ENCODE measurements around the gene TESMIN.

Gene TESMIN

GRCh38 chr11:68761801-68762200, 10.5 kb upstream of the TESMIN start:
- DNase-seq = no peak

DNA sequence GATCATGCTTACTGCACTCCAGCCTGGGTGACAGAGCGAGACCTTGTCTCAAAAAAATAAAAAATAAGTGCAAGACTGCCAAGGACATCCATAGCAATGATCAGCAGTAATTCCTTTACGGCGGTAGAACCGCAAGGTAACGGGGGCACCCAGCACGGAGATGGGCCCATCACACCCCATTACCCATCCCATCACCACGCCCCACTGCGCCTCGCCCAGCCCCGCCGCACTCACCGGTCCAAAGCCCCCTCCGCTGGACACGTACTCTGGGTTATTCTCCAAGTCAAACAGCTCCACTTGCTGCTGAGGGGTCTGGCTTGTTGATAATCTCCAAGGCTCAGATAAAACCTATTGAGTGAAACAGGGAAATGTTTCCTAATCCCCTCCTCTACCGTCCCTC, 8.7 kb upstream of the TESMIN start:
- no peak for DNase-seq

- DNase-seq = no peak
Observed at GRCh38 chr11:68757711-68758110, 6.4 kb upstream of the TESMIN start.

- DNase-seq = no peak
Observed at GRCh38 chr11:68756171-68756766, 4.9 kb upstream of the TESMIN start.

DNA sequence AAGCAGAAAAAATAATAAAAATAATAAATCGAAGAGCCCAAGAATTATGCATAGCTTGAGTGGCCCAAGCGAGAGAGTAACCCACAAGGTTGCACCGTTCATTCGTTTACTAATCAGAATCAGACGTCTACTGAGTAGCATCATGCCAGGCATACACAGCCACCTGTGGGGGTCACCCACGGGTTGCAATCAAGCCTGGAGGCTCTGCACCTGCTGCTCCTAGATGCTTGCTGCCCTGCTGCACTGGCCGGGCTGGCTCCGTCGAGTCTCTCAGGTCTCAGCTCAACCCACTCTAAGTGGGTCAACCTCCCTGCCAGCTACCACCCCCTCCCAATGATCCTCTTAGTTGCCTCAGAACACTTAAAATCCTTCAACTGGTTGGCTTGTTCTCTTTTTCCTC, 2.0 kb upstream of the TESMIN start:
- DNase-seq = no peak

DNA sequence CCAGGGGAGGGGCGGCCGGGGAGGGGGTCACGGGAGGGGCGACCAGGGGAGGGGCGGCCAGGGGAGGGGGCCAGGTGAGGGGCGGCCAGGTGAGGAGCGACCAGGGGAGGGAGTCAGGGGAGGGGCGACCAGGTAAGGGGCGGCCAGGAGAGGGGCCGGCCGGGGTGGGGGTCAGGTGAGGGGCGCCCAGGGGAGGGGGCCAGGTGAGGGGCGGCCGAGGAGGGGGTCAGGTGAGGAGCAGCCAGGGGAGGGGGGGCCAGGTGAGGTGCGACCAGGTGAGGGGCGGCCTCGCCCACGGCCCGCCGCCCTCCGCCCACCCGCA, 355 bp downstream of the TESMIN start:
- DNase-seq = no peak

DNA sequence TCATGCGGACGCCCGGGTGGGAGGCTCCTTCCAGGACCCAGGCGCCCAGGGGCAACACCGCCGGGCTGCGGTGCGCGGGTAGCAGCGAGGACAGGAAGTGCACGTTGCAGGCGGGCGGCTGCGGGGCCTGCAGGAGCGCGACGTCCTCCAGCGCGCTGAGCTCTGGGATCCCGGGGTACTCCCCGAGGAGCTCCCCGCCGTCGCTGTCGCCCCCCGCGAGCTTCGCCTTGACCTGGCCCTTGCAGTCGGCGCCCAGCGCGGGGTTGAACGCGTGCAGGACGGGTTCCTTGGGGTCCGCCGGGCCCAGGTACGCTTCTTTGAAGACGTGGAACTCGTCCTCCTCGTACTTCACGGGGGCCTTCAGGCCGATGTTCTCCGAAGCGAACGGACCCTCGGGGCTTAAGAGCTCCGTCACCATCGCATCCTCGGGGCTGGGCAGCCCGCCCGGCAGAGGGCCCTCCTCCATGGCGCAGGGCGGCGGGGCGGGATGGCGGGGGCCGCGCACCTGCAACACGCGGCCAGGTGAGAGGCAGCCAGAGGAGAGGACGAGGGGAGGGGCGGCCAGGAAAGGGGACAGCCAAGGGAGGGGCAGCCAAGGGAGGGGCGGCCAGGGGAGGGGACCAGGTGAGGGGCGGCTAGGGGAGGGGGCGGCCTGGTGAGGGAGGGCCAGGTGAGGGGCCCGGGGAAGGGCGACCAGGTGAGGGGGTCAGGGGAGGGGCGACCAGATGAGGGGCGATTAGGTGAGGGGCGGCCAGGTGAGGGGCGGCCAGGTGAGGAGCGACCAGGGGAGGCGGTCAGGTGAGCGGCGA, 921 bp downstream of the TESMIN start:
- DNase-seq = no peak

- no peak for DNase-seq
Observed at GRCh38 chr11:68749229-68750123, 1.8 kb downstream of the TESMIN start.

GRCh38 chr11:68748061-68748460, 3.3 kb downstream of the TESMIN start:
- DNase-seq = no peak

- DNase-seq = no peak
Observed at GRCh38 chr11:68743539-68743938, 7.8 kb downstream of the TESMIN start.

DNA sequence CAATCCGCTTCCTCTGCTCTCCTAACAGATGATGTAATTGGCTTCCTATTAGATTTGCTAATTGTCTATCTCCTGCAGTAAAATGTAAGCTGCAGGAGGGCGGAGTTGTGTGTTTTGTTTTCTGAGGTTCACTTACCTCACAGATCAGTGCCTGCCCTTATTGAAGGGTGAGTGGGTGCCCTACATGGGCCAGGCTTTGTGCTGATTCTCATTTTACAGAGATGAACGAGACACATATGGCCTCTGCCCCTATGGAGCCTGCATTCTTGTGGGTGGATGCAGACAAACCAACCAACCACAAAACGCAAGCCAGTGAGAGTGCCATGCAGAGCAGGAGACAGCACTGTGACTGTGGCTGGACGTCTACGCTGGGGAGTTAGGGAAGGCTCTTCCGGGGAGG, 9.9 kb downstream of the TESMIN start:
- DNase-seq = no peak

DNA sequence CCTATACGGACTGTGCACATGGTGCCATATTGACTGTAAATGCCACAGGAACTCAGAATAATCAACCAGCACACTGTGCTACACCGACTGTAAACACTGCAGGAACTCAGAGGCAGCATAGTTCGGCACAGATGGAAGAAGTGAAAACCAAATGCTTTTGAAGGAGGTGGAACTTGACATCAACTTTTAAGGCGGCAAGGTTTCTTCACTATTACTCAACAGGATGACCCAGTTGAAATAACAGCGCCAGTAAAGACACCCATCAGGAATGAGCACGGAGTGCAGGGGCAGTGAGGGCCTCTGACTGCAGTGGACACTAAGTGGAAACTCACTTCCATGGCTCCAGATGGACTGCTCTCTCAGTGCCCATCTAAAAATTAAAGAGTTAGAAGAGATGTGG, 15.7 kb downstream of the TESMIN start:
- DNase-seq = no peak

DNA sequence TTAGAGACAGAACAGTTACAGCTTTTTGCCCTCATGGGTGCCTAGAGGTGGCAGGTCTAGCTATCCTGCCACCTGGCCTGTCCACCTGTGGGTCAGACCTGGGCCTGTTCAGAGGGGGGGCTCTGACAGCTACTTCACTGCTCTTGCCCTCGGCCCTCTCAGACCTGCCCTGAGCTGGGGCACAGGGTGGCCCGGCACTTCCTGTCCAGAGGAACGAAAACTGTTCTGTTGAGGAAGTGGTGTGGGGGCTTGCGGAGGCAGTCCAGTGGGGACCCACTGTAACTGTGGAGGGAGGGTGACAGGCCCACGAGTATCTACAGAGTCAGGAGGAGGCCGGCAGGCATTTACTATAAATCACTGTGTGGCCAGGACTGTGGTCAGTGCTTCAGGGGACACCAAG, 16.2 kb downstream of the TESMIN start:
- DNase-seq = no peak

DNA sequence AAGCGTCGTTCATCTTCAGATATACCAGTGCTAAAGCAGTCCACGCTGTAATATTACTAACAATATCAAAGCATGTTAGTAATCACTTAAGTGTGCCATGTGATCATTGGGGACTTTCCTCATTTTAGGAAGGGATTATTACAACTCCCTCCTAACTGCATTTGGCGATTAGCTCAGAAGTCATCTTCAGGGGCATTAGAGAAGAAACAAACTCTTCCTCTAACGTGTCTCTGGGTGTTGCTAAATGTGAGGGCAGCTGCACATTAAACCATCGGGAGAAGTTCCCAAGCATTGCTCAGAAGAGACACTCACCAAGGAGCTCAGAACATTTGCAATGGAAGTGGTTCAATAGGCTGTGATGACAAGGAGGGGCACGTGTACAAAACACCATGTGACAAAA, 17.2 kb downstream of the TESMIN start:
- DNase-seq = no peak

DNA sequence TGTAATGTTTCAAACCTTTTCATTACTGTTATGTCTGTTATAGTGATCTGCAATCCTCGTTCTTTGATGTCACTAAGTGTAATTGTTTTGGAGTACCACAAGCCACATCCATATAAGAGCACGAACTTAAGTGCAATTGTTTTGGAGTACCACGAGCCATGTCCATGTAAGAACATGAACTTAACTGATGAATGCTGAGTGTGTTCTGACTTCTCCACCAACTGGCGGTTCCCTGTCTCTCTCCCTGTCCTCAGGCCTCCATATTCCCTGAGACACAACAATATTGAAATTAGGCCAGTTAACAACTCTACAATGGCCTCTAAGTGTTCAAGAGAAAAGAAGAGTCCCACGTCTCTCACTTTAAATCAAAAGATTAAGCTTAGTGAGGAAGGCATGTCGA, 23.5 kb downstream of the TESMIN start:
- DNase-seq = no peak

DNA sequence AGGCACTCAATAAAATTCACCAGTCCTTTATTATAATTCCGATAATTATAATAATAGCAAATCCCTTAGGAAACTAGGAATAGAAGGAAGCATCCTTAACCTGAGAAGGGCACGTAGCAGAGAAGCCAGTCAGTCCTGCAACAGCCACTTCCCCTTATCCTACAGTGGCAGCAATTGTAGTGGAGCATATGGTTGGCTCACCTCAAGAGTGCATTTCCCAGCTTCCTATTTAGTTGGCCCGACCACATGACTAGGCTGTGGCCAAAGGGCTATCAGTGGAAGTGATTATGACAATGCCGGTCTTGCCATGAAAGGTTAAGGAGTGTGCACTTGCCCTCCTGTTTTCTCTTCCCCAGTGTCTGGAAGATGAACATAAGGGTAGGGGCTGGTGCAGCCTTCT, 27.0 kb downstream of the TESMIN start:
- DNase-seq = no peak

- no peak for DNase-seq
Observed at GRCh38 chr11:68722143-68722542, 29.2 kb downstream of the TESMIN start.

GRCh38 chr11:68721075-68721474, 30.2 kb downstream of the TESMIN start:
- no peak for DNase-seq

DNA sequence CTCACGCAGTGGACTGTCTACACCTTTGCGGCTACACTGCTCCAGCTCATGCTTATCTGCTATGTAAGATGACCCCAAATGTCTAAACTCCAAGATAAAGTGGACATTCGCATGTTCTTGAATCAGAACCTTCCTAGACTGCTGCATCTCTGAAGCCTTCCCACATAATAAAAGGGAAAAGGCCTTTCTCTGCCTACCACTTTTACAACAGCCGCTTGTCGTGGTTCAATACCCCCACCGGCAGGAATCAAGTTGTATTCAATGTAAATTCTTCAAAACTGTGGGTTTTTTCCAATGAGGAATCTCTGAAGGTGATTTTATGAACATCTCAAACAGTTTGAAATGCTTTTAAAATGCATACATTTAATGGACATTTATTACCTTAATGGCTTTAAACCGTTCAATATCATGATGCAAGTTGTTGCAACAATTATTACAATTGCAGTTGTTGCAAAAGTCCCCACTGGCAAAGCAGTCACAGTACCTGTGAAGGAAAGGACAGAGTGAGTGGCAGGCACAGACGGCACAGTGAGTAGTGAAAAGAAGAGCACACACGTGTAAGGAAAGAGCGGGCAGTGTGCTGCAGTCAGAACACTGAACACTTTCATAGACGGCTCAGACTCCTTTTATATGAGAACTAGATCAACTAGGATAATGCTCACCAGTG, 35.7 kb downstream of the TESMIN start:
- no peak for DNase-seq

- no peak for DNase-seq
Observed at GRCh38 chr11:68714060-68714856, 37.1 kb downstream of the TESMIN start.

- DNase-seq = no peak
Observed at GRCh38 chr11:68711114-68711513, 40.2 kb downstream of the TESMIN start.

- no peak for DNase-seq
Observed at GRCh38 chr11:68710409-68710808, 40.9 kb downstream of the TESMIN start.

GRCh38 chr11:68709062-68709461, 42.3 kb downstream of the TESMIN start:
- DNase-seq = no peak
